GM10847 (cell line): Measurements from ENCODE around the gene COPE.

Source experiments
- POLR2A ChIP-seq: IDR thresholded peaks from 2 replicates; pipeline ENCODE4 v1.6.1; 2011; ENCODE audit not compliant: insufficient read length; ENCODE audit errors: extremely low read depth

Gene COPE

GRCh38 chr19:18856385-18857126 is 62.6 kb downstream of the COPE start:
- no peak for TF ChIP-seq POLR2A

DNA sequence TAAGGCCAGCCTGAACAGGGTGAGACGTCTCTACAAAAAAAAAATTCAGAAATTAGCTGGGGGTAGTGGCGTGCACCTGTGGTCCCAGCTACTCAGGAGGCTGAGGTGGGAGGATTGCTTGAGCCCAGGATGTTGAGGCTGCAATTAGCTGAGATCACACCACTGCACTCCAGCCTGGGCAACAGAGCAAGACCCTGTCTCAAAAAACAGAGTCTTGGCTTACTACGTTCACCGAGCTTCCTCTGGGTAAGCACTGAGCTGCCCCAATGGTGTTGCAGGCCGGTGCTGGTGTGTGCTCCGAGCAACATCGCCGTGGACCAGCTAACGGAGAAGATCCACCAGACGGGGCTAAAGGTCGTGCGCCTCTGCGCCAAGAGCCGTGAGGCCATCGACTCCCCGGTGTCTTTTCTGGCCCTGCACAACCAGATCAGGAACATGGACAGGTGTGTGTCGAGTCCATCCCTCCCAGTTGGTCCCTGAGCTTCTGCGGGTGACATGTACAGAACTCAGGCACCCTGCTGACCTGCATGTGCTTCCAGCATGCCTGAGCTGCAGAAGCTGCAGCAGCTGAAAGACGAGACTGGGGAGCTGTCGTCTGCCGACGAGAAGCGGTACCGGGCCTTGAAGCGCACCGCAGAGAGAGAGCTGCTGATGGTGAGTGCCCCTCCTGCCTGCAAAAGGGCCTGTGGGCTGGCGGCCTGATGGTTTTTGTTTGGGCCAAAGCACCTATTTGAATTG is 63.4 kb downstream of the COPE start:
- TF ChIP-seq POLR2A, result no peak

- no peak for TF ChIP-seq POLR2A
These were observed 64.2 kb downstream of the COPE start for GRCh38 chr19:18854982-18855381.

DNA sequence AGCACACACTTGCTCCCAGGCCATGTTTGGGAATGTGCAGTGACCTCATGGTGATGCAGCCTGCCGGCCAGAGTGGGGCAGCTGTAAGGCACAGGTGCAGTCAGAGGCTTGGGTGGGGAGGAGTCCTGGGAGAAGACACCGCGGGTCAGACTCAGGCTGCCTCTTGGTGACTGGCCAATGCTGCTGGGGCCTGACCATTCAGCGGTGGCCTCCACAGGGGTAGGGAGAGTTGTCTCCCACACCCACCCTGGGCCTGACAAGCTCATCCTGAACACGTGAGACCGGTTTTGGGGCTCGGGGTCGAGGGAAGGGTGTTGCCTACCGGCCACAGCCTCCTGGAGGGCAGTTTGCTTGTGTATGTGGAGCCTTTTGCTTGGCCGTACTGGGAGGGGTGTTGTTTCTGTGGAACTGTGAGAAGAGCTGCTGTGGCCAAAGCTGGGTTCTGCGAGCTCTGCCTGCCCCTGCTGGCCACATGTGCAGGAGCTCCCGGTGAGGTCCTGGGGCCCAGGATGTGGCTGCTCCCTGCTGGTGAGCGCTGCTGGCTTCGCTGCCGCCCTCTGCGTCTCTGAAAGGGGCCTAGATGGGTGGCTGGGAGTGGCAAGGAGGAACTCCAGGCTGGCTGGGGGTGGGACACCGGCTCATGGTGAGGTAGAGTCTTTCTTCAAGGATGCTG is 65.3 kb downstream of the COPE start:
- no peak for TF ChIP-seq POLR2A

DNA sequence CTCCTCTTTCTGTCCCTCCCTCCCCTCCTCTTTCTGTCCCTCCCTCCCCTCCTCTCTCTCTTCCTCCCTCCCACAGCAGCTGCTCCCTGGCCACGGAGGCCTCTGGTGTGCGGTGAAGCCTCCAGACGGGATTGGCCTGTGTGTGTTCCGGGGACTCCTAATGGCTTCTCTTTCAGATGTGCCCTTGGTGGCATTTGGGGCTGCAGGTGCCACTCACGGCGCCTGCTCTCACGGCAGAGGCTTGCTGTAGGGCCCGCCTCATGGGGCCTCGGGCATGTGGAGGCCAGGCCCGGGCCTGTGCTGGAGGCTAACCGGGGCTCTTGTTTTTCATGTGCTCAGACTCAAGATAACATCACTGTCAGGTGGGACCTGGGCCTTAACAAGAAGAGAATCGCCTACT is 66.5 kb downstream of the COPE start:
- TF ChIP-seq POLR2A, result no peak

DNA sequence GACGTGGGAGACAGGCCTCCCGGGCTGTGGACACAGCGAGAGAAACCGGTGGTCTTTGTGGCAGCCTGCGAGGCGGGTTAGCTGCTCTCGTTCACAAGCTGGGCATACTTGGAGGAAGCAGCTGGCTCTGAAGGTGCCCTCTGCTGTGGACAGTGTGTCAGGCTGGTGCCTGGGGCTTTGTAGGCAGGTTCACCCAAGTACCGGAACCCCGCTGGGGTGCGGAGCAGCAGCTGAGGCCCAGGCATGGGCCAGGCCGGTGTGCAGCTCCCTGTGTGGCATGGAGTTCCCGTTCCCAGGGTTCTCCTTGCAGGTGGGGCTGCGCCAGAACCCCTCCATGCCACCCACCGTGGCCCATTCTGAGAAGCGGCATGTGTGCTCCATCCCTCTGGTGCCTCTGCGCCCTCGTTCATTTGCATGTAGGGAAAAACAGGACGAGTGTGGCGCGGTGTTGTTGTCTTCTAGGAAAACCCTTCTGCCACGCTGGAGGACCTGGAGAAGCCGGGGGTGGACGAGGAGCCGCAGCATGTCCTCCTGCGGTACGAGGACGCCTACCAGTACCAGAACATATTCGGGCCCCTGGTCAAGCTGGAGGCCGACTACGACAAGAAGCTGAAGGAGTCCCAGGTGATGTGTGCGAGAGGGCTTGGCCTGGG is 67.4 kb downstream of the COPE start:
- TF ChIP-seq POLR2A, result no peak

DNA sequence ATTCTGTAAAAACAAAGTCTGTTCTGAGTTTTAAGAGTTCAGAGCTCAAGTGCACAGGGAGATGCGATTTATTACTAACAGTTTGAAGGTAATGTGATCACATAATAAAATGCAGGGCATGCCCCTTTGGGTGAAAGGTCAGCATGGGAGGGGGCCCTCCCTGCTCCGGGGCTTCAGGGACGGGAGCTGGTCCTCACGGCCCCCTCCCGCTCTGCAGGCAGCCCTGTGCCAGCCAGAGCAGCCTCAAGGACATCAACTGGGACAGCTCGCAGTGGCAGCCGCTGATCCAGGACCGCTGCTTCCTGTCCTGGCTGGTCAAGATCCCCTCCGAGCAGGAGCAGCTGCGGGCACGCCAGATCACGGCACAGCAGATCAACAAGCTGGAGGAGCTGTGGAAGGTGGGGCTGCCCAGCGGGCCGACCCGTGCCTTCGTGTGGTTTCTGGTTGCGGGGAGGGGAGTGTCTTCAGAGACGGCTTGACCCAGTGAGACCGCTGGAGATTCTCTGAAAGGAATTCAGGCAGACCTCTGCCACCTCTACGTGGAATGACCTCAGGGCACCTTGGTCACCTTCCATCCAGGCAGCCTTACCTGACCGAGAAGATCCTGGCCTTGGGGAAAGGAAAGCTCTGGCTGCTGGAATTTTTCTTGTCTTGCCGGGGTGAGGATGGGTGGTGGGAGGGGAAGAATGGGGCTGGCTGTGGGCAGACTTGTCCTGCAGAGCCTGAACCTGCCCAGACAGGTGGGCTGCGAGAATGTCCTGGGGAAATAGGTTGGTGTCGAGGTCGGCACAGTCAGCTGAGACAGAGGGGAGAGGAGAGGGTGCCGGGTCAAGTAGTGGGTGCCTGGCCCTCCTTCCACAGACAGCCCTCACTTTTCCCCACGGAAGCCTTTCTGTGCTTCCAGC is 68.5 kb downstream of the COPE start:
- TF ChIP-seq POLR2A, result no peak

GRCh38 chr19:18849838-18850400 is 69.3 kb downstream of the COPE start:
- TF ChIP-seq POLR2A, result no peak
